CD4-positive, alpha-beta T cell (primary cell): ENCODE results near the gene ADGRE2. TPM values are rescaled to one million over a fixed set of nuclear protein-coding genes. Genes with fewer than 3 reads are reported as not detected.

Experiments
- ATAC-seq: fragments of 200-7000 bp; cut with Tn5 transposase; one replicate; pipeline ENCODE4 v1.10.0; 2022; ENCODE audit warnings: mild to moderate bottlenecking; ENCODE audit not compliant: poor library complexity
- CTCF ChIA-PET: fragments of 350-600 bp; sonication (Branson Sonifier 250); formaldehyde crosslinking; loops from one replicate; lab custom pipeline; 2021; ENCODE audit warnings: antibody characterized with exemption, inconsistent platforms; lab: Charles Lee
- POLR2A ChIA-PET: fragments of 350-600 bp; sonication (Branson Sonifier 250); formaldehyde crosslinking; loops from one replicate; lab custom pipeline; 2021; ENCODE audit warnings: antibody characterized with exemption, inconsistent platforms; lab: Charles Lee
- DNase-seq, 14 experiments: peaks; one replicate each; pipeline ENCODE4 v3.0.0-alpha.2; 2013 to 2020; ENCODE audit warnings: mixed read lengths in 2 of 14
- H3K27ac ChIP-seq, 2 donors: one replicate each; pipeline versions ENCODE4 v1.5.1 to v1.7.0; 2013; ENCODE audit warnings: low read length in 2 of 2, low read depth in 1 of 2, mild to moderate bottlenecking in 1 of 2
- H3K27me3 ChIP-seq, 2 experiments: 1 replicate in 1 of 2; 2 replicates in 1 of 2; pipeline versions ENCODE4 v1.6.1 to v1.7.0; 2013; ENCODE audit warnings: low read length in 2 of 2, control low read depth in 1 of 2, mild to moderate bottlenecking in 1 of 2, moderate library complexity in 1 of 2; ENCODE audit not compliant: insufficient read depth in 2 of 2, control insufficient read depth in 1 of 2
- H3K36me3 ChIP-seq: one replicate; pipeline ENCODE4 v1.6.1; 2013; ENCODE audit warnings: low read length, control low read depth; ENCODE audit not compliant: insufficient read depth
- H3K4me1 ChIP-seq: one replicate; pipeline ENCODE4 v1.6.1; 2013; ENCODE audit warnings: low read length, control low read depth; ENCODE audit not compliant: insufficient read depth
- H3K4me3 ChIP-seq: one replicate; pipeline ENCODE4 v1.5.1; 2013; ENCODE audit warnings: mild to moderate bottlenecking, low read length, moderate library complexity
- H3K9me3 ChIP-seq, 2 experiments: 1 replicate in 1 of 2; 2 replicates in 1 of 2; pipeline versions ENCODE4 v1.6.1 to v1.7.0; 2013; ENCODE audit warnings: low read length in 2 of 2, mild to moderate bottlenecking in 2 of 2, control low read depth in 1 of 2, moderate library complexity in 1 of 2; ENCODE audit not compliant: control insufficient read depth in 1 of 2, insufficient read depth in 1 of 2
- H3K27ac Mint-ChIP-seq: one replicate; pipeline ENCODE4 v1.8.0; 2020; ENCODE audit warnings: mixed read lengths
- H3K27me3 Mint-ChIP-seq: one replicate; pipeline ENCODE4 v1.8.0; 2021; ENCODE audit warnings: mixed read lengths
- H3K36me3 Mint-ChIP-seq: one replicate; pipeline ENCODE4 v1.8.0; 2021; ENCODE audit warnings: low read depth, mixed read lengths
- H3K4me1 Mint-ChIP-seq: one replicate; pipeline ENCODE4 v1.8.0; 2021; ENCODE audit warnings: low read depth, mixed read lengths
- H3K4me3 Mint-ChIP-seq: one replicate; pipeline ENCODE4 v1.8.0; 2020; ENCODE audit warnings: mild to moderate bottlenecking, mixed read lengths
- H3K9me3 Mint-ChIP-seq: one replicate; pipeline ENCODE4 v1.8.0; 2020; ENCODE audit warnings: mixed read lengths
- intact Hi-C, 2 experiments: fragments of 100-400 bp; cut with DNase I in 1 of 2; cut with micrococcal nuclease in 1 of 2; formaldehyde crosslinking; loops; one replicate each; pipeline versions ENCODE4 v1.15.1 to v1.9.0; 2023 to 2025; cut with DNase I, micrococcal nuclease
- total RNA-seq, 174 experiments: library from RNA in 2 of 174; stranded (reverse) in 2 of 174; gene quantifications; one replicate each; pipeline ENCODE4 v1.2.3 and lab custom pipeline; 2021 to 2026
- TF ChIP-seq, protein P1 (sequence below): fragments of 200-600 bp; IDR thresholded peaks from one replicate; pipeline ENCODE4 v1.8.0; 2022; ENCODE audit warnings: antibody characterized with exemption, mild to moderate bottlenecking

Gene ADGRE2
- total RNA-seq, 2 experiments from 2014 or later, result 3.0 to 3.8 TPM

DNA sequence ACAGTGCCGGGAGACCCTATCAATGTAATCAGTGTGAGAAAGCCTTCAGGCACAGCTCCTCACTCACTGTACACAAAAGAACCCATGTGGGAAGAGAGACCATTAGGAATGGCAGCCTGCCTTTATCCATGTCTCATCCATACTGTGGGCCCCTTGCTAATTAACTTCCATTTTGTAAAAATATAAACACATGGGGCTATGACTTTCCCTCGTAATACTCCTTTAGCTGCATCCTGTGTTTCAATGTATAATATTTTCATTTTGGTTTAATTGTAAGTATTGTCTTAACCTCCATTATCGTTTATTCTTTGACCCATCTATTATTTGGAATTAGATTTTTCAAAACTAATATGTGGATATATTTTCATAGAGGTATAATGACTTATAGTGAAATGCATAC lies 59.2 kb downstream of the ADGRE2 start:
- Mint-ChIP-seq H3K27me3 (no peaks in the 10 kb centered on the region), H3K27ac (no peak overlapping the region), H3K36me3 (peaks cover 99% of the 10 kb centered on the region), H3K9me3 (peaks cover 31% of the 10 kb centered on the region), H3K4me1 (no peaks in the 10 kb centered on the region), H3K4me3 (no peak overlapping the region)
- Histone ChIP-seq H3K27me3 (no peaks in the 10 kb centered on the region), H3K4me3 (no peak overlapping the region), H3K4me1 (no peaks in the 10 kb centered on the region), H3K27ac (no peak overlapping the region), H3K9me3 (peaks cover 50 to 90% of the 10 kb centered on the region in 2 experiments), H3K36me3 (peaks cover 43% of the 10 kb centered on the region)
- TF ChIP-seq, protein P1, sequence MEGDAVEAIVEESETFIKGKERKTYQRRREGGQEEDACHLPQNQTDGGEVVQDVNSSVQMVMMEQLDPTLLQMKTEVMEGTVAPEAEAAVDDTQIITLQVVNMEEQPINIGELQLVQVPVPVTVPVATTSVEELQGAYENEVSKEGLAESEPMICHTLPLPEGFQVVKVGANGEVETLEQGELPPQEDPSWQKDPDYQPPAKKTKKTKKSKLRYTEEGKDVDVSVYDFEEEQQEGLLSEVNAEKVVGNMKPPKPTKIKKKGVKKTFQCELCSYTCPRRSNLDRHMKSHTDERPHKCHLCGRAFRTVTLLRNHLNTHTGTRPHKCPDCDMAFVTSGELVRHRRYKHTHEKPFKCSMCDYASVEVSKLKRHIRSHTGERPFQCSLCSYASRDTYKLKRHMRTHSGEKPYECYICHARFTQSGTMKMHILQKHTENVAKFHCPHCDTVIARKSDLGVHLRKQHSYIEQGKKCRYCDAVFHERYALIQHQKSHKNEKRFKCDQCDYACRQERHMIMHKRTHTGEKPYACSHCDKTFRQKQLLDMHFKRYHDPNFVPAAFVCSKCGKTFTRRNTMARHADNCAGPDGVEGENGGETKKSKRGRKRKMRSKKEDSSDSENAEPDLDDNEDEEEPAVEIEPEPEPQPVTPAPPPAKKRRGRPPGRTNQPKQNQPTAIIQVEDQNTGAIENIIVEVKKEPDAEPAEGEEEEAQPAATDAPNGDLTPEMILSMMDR, result no peak
- no peak for DNase-seq
- POLR2A ChIA-PET, result no interaction called here
- CTCF ChIA-PET, result no interaction called here
- intact Hi-C loops, result no loop called here
- no peak for ATAC-seq

DNA sequence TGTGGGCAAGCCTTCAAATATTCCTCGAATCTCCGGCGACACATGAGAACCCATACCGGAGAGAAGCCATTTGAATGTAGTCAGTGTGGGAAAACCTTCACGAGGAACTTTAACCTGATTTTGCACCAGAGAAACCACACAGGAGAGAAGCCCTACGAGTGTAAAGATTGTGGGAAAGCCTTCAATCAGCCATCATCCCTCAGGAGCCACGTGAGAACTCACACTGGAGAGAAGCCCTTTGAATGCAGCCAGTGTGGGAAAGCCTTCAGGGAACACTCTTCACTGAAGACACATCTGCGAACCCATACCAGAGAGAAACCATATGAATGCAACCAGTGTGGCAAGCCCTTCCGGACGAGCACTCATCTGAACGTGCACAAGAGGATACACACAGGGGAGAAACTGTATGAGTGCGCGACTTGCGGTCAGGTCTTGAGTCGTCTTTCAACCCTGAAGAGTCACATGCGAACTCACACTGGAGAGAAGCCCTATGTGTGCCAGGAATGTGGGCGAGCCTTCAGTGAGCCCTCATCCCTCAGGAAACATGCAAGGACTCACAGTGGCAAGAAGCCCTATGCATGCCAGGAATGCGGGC lies 59.7 kb downstream of the ADGRE2 start:
- no peaks in the 10 kb centered on the region for H3K27me3 ChIP-seq
- POLR2A ChIA-PET, result no interaction called here
- Mint-ChIP-seq H3K9me3 (peaks cover 31% of the 10 kb centered on the region), H3K27ac (no peak overlapping the region), H3K36me3 (peaks cover 99% of the 10 kb centered on the region), H3K4me3 (no peak overlapping the region), H3K4me1 (no peaks in the 10 kb centered on the region), H3K27me3 (no peaks in the 10 kb centered on the region)
- no peaks in the 10 kb centered on the region for H3K4me1 ChIP-seq
- no peak overlapping the region for H3K4me3 ChIP-seq
- intact Hi-C loops, result no loop called here
- TF ChIP-seq, protein P1, result no peak
- CTCF ChIA-PET, result no interaction called here
- DNase-seq, result no peak
- H3K9me3 ChIP-seq, result peaks cover 55 to 88% of the 10 kb centered on the region in 2 experiments
- H3K36me3 ChIP-seq, result peaks cover 43% of the 10 kb centered on the region
- ATAC-seq, result no peak
- H3K27ac ChIP-seq, result no peak overlapping the region

DNA sequence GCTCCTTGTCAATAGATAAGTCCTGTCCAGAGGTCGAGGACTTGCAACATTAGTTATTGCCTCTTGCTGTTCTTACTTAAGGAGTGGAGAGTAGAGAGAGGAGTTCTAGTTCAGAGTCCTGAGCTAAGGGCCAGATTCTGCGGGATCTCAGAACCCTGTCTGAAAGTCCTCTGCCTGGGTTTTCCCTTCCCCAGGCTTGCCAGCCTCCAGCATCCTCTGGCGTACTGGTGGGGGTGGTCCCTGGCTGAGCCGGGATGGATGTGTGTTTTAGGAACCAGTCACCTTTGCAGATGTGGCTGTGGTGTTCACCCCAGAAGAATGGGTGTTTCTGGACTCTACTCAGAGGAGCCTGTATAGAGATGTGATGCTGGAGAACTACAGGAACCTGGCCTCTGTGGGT lies 62.5 kb downstream of the ADGRE2 start:
- no peak for ATAC-seq
- no peak overlapping the region for H3K27ac ChIP-seq
- Mint-ChIP-seq H3K9me3 (peaks cover 26% of the 10 kb centered on the region), H3K36me3 (peaks cover 99% of the 10 kb centered on the region), H3K27me3 (no peaks in the 10 kb centered on the region), H3K4me1 (no peaks in the 10 kb centered on the region), H3K27ac (no peak overlapping the region), H3K4me3 (no peak overlapping the region)
- H3K9me3 ChIP-seq, result peaks cover 61 to 67% of the 10 kb centered on the region in 2 experiments
- intact Hi-C loops, result no loop called here
- no peaks in the 10 kb centered on the region for H3K4me1 ChIP-seq
- H3K36me3 ChIP-seq, result peaks cover 59% of the 10 kb centered on the region
- ChIA-PET CTCF (no interaction called here), POLR2A (no interaction called here)
- no peak overlapping the region for H3K4me3 ChIP-seq
- no peak for DNase-seq
- no peaks in the 10 kb centered on the region for H3K27me3 ChIP-seq
- TF ChIP-seq, protein P1, result no peak
